Pancreas (tissue), 10 donors: ENCODE measurements around the gene LRMDA. TPM values are rescaled to one million over a fixed set of nuclear protein-coding genes. Genes with fewer than 3 reads are reported as not detected.
A peak's percentile ranks its signal among the peaks of the same experiment; 100 is the strongest.

Experiments
- ATAC-seq, 4 donors: fragments of 200-7000 bp; cut with Tn5 transposase; one replicate each; pipeline versions ENCODE4 v1.8.0 to v1.9.1; 2020; ENCODE audit warnings: mild to moderate bottlenecking in 4 of 4, moderate library complexity in 4 of 4
- DNase-seq, 6 donors: peaks; one replicate each; pipeline ENCODE4 v3.0.0-alpha.2; 2020
- FAIRE-seq: peaks from 2 replicates; lab custom pipeline; 2012; peaks lifted over from hg19 to GRCh38; lab: Jason Lieb, UNC
- H3K27ac ChIP-seq, 4 donors: fragments of 200-600 bp; sonication (generic); 1 replicate in 3 of 4; 2 replicates in 1 of 4; pipeline versions ENCODE4 v1.5.0 to v1.8.0; 2020
- H3K27me3 ChIP-seq, 4 donors: fragments of 200-600 bp; one replicate each; pipeline ENCODE4 v1.8.0; 2021
- H3K36me3 ChIP-seq, 3 donors: fragments of 200-600 bp; sonication (generic) in 1 of 3; one replicate each; pipeline versions ENCODE4 v1.5.0 to v1.8.0; 2020 to 2021
- H3K4me1 ChIP-seq, 3 donors: fragments of 200-600 bp; one replicate each; pipeline ENCODE4 v1.8.0; 2021
- H3K4me3 ChIP-seq, 4 donors: fragments of 200-600 bp; sonication (generic) in 2 of 4; one replicate each; pipeline versions ENCODE4 v1.5.0 to v1.8.0; 2020 to 2021
- H3K9me3 ChIP-seq, 4 donors: fragments of 200-600 bp; one replicate each; pipeline ENCODE4 v1.8.0; 2021
- CTCF ChIP-seq, 4 donors: fragments of 200-600 bp; sonication (generic) in 3 of 4; IDR thresholded peaks; one replicate each; pipeline versions ENCODE4 v1.5.0 to v1.8.0; 2021; ENCODE audit warnings: antibody characterized with exemption in 4 of 4
- WGBS, 2 donors: extraction: QIAGEN DNeasy Blood & Tissue Kit; methylation state at CpG; one replicate each; pipeline ENCODE4 v1.1.7; 2013; 5-methylcytosine and 5-hydroxymethylcytosine counted together
- intact Hi-C, 3 donors: fragments of 100-400 bp; cut with DNase I; formaldehyde crosslinking; loops; one replicate each; pipeline versions ENCODE4 v1.11.1 to v1.14.2; 2022
- polyA plus RNA-seq, 2 donors: library from polyadenylated mRNA; stranded (reverse); fragments of 200-250 nt; gene quantifications; one replicate each; pipeline ENCODE4 v1.2.3, GENCODE V29; 2013
- total RNA-seq, 6 donors: library from RNA; stranded (reverse); fragmentation: NEBNext Ultra II Directional in 4 of 6; extraction: Animal tissue kit (Norgen Biotek cat#: 25700) in 4 of 6; gene quantifications; one replicate each; pipeline versions ENCODE4 v1.2.1 to v1.2.4, GENCODE V29; 2021 to 2023
- donor health status: healthy with polysubstance abuse.
- donor health status: DM: no; HTN: no; CAD: no; lungs with moderate emphysema.
- donor health status: DM: no; HTN: no; CAD: no.
- donor health status: control.
- donor health status: control.
- donor health status: Bipolar disorder and iron deficiency.
- donor health status: DM: yes; HTN: yes; CAD: no.
- donor health status: DM: no; HTN: no; CAD: no.
- donor health status: DM: no; HTN: no; CAD: no.
- donor health status: DM: yes; HTN: yes; CAD: no.

Gene LRMDA
- total and polyA plus RNA-seq, 8 donors, result 4.6 to 21.2 (median 13.4) TPM

- 51% methylated on average over 3 of the region's 3 CpGs for WGBS, 2 donors
- DNase-seq (no peak), FAIRE-seq (peak; percentile 57), ATAC-seq (no peak)
- Histone ChIP-seq H3K9me3 (no peaks in the 10 kb centered on the region), H3K36me3 (no peaks in the 10 kb centered on the region), H3K4me3 (no peak overlapping the region), H3K27me3 (no peaks in the 10 kb centered on the region), H3K27ac (peak overlapping the region in 3 of 4 donors; percentile 43 to 77 (median 73)), H3K4me1 (peaks cover 36 to 64% (median 48%) of the 10 kb centered on the region in 3 donors)
- intact Hi-C loops, result loop anchor here in 1 of 3 donors (10.0 kb wide), 1 partner anchor 369 kb away; the partner anchor contains the start of gene ZNF503
- no peak for TF ChIP-seq CTCF (IDR thresholded peaks at IDR 0.05)
These were observed 342.7 kb downstream of the LRMDA start for GRCh38 chr10:75773813-75774782.

GRCh38 chr10:75774783-75775490 is 343.5 kb downstream of the LRMDA start:
- no peak for FAIRE-seq
- WGBS, 2 donors, result 50 to 56% methylated on average over 6 of the region's 6 CpGs
- peak overlapping the region in 1 of 4 donors; percentile 77 for H3K27ac ChIP-seq

GRCh38 chr10:75776738-75777504 is 345.5 kb downstream of the LRMDA start:
- Histone ChIP-seq H3K36me3 (no peaks in the 10 kb centered on the region), H3K4me1 (peaks cover 33 to 57% (median 45%) of the 10 kb centered on the region in 3 donors), H3K4me3 (no peak overlapping the region), H3K27ac (peak overlapping the region in 3 of 4 donors; percentile 32 to 73 (median 68)), H3K9me3 (no peaks in the 10 kb centered on the region), H3K27me3 (no peaks in the 10 kb centered on the region)
- no peak for TF ChIP-seq CTCF (IDR thresholded peaks at IDR 0.05)
- no peak for FAIRE-seq
- ATAC-seq, result peak; percentile 67 to 90 (median 81)
- intact Hi-C loops, result loop anchor here in 1 of 3 donors (10.0 kb wide), 1 partner anchor 372 kb away; the partner anchor contains the start of gene ZNF503
- DNase-seq, result peak; percentile 58 to 86 (median 70)
- WGBS, 2 donors, result 11 to 21% methylated on average over 9 of the region's 9 CpGs

More at GRCh38 chr10:75774783-75775490, 343.5 kb downstream of the LRMDA start:
- intact Hi-C loops, result loop anchor here in 1 of 3 donors (10.0 kb wide), 1 partner anchor 370 kb away; the partner anchor contains the start of gene ZNF503
- H3K27me3 ChIP-seq, result no peaks in the 10 kb centered on the region
- peaks cover 39 to 64% (median 48%) of the 10 kb centered on the region in 3 donors for H3K4me1 ChIP-seq
- no peaks in the 10 kb centered on the region for H3K9me3 ChIP-seq
- H3K4me3 ChIP-seq, result no peak overlapping the region
- ATAC-seq (no peak), DNase-seq (no peak)
- H3K36me3 ChIP-seq, result no peaks in the 10 kb centered on the region
- no peak for TF ChIP-seq CTCF (IDR thresholded peaks at IDR 0.05)

GRCh38 chr10:75778665-75779064 is 347.2 kb downstream of the LRMDA start:
- Histone ChIP-seq H3K4me3 (no peak overlapping the region), H3K9me3 (no peaks in the 10 kb centered on the region), H3K36me3 (no peaks in the 10 kb centered on the region), H3K27ac (no peak overlapping the region), H3K27me3 (no peaks in the 10 kb centered on the region), H3K4me1 (peaks cover 26 to 42% (median 35%) of the 10 kb centered on the region in 3 donors)
- ATAC-seq (no peak), DNase-seq (no peak), FAIRE-seq (no peak)
- intact Hi-C loops, result loop anchor here in 1 of 3 donors (10.0 kb wide), 1 partner anchor 374 kb away; the partner anchor contains the start of gene ZNF503
- no peak for TF ChIP-seq CTCF (IDR thresholded peaks at IDR 0.05)
